GM21360 (cell line): ENCODE data around the gene HSPA14.
A peak's percentile ranks its signal among the peaks of the same experiment; 100 is the strongest.
"Not testable (repeated sequence)": the region's sequence is repeated elsewhere in the genome, so short reads cannot be mapped to it uniquely, and the experiment has no call there.

Source experiments
- ATAC-seq: cut with Tn5 transposase; IDR thresholded peaks from one replicate; pipeline ENCODE4 v1.9.1; 2021; ENCODE audit warnings: mild to moderate bottlenecking, moderate library complexity; ENCODE audit not compliant: unreplicated experiment

The HSPA14 gene, protein sequence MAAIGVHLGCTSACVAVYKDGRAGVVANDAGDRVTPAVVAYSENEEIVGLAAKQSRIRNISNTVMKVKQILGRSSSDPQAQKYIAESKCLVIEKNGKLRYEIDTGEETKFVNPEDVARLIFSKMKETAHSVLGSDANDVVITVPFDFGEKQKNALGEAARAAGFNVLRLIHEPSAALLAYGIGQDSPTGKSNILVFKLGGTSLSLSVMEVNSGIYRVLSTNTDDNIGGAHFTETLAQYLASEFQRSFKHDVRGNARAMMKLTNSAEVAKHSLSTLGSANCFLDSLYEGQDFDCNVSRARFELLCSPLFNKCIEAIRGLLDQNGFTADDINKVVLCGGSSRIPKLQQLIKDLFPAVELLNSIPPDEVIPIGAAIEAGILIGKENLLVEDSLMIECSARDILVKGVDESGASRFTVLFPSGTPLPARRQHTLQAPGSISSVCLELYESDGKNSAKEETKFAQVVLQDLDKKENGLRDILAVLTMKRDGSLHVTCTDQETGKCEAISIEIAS

DNA sequence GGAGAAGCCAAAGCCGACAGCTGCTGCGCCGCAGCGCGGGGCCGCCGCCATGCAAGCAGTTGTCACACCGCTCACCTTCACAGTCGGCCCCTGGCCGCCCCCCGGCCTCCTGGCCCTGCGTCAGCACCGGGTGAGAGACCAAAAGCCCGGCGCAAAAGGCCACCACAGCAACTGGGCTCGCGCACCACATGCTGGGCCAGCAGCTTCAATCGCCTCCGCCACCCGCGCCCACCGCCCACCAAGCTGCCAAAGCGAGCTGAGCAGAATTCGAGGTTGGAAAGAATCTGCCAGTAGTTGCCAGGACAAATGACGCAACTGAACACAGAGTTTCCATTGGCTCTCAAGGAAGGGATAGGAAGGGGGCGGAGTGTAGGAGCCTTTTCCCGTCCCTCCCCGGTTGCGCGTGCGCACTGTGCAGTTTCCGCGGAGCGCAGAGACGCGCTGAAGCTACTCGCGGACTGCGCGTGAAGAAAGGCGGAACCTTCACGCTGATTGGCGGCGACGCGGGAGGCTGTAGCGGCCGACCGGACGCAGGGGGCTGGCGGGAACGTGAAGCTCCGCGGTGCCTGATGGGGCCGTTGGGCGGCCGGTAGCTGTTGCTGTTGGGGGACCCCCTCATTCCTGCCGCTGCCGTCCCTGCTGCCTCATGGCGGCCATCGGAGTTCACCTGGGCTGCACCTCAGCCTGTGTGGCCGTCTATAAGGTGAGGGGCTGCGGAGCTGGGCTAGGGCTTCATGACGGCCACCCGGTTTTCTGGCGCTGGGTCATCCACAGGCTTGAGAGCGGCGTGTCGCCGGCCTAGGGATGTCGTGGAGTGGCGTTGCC lies at the start of gene HSPA14, which contains the start of the genes CDNF and MSANTD7:
TSS of gene HSPA14 (plus strand) at position 550 of the 825 bp plus-strand sequence. CDS start at position 647, 97 bp downstream.
TSS of gene CDNF (minus strand) at position 281 of the 825 bp plus-strand sequence. CDS start at position 190, 91 bp downstream.
TSS of gene MSANTD7 (plus strand) at position 550 of the 825 bp plus-strand sequence. CDS start 3,979 bp downstream, outside the sequence.
- ATAC-seq: peak; percentile 89

DNA sequence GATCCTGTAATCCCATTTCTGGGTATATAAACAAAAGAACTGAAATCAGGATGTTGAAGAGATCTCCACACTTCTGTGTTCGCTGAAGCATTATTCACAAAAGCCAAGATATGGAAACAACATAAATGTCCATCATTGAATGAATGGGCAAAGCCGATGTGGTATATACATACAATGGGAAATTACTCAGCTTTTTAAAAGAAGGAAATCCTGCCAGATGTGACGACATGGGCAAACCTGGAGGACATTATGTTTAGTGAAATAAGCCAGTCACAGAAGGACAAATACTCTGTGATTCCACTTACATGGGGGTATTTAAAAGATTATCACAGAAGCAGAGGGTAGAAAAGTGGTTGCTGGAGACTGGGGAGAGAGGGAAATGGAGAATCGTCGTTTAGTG lies 39.5 kb upstream of the HSPA14 start:
- no peak for ATAC-seq

DNA sequence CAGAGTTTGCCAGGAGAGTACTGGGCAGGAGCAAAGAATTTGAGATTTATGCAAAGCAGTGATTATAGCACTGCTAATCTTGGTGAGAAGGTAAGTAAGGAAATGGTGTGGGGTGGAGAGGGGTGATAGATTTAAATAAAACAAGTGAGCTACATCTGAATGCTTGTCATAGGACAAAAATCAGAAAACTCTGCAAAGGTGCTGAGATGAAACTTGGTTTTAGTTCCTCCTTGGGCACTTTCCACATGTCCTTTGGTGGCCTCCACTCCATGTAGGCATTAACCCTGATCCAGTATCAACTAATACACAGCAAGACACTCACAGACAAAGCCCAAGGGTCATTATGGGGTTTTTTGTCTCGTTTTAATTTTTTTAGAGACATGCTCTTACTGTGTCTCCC lies 37.7 kb upstream of the HSPA14 start:
- no peak for ATAC-seq

DNA sequence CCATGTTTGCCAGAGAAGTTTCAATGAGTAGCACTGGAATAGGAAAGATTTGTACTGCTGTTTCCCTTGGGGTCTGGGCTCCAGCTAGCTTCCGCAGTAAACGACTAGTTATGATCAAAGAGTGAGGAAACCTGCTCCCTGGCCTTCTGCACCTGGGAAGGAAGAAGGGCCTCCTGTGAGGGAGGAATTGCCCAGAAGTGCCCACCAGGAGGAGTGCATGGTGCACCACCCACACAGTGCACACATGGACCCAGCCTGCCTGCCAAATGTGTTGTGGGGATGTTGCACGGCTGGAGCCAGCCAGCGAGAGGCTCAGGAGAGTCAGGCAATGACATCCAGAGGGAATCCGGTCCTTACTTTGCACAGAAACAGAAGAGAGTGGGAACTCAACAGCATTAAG lies 36.4 kb upstream of the HSPA14 start:
- no peak for ATAC-seq

DNA sequence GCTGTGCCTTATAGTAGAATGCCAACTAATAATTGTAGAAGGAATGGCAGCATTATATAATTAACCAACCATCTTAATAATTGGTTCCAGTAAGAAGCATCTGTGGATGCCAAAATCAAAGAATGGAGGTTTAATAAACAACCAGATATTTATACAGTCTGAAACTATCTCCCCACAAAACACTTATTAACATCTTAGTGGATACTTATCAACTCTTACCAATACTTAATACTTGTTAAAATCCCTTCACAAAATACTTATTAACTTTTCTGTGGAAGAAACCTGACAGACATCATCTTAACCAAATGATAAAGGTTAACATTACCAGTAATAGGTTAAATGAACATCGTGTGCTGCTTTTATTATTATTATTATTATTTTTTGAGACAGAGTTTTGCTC lies 34.3 kb upstream of the HSPA14 start:
- ATAC-seq: no peak

DNA sequence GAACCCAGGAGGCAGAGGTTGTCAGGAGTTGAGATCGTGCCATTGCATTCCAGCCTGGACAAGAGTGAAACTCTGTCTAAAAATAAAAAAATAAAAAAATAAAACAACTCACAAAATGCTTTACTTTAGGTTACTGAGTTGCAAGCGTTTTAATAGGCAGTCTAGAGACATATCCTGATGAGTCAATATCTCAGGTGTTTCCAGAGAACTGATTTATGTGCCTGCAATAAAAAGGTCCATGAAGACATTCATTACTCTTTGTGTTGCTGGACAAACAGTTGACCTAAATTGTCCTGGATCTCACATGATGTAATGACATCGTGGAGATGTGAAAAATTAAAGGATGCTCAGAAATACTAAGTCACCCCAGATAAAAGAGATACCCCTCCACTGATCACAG lies 31.8 kb upstream of the HSPA14 start:
- ATAC-seq: no peak

DNA sequence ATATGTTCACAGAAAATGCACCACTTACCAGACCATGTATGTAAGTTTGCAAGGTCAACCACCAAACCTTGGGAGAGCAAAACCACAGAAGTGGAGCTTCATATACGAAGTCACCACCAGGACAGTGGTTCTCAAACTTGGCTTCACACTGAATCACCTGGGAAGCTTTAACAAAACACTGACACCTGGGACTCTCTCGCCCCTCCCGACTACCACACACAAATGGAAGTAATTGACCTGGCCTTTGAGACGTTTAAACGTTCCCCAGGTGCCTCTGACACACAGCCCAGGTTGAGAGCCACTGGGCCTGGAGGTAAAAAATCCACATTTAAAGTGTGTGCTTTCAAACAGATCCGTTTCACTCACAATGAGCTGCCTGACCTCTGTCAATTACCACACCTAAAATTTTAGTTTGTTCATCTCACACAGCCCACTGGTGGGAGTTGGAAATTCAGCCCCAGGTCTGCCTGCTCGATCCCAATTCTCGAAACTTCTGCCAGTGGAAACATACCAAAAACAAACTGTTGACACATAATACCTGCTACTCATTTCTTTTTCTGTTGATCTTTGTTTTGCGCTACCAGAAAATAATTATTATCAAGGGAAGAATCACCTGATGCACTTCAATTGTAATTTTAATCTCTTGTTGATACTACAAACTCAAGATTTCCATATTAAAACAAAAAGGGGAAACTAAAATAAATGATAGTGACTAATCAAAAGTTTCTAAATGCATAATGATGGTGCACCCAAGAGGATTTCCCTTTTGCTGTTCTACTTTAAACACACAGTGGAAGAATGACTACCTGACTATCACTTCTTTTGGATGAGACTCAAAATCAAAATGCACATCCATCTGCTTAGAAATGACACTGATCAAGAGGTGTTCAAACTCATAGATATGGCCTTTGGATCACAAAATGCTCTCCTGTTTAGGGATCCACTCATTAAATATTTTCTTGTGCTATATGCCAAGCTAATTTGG lies 26.8 kb upstream of the HSPA14 start:
- no peak for ATAC-seq

DNA sequence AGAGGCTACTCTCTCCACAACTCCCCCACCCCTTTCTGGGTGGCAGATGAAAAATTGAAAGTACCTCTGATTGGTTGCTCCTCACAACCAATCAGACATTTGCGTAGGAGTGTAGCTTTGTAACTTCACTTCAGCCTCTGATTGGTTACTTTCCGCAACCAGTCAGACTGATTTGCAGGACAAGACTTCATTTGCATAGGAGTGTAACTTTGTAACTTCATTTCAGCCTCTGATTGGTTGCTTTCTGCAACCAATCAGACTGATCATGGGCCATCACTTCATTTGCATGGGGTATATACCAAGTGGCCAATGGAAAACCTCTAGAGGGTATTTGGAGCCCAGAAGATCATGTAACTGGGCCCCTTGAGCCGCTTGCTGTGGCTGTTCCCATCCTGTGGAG lies 25.8 kb upstream of the HSPA14 start:
- ATAC-seq: no peak

DNA sequence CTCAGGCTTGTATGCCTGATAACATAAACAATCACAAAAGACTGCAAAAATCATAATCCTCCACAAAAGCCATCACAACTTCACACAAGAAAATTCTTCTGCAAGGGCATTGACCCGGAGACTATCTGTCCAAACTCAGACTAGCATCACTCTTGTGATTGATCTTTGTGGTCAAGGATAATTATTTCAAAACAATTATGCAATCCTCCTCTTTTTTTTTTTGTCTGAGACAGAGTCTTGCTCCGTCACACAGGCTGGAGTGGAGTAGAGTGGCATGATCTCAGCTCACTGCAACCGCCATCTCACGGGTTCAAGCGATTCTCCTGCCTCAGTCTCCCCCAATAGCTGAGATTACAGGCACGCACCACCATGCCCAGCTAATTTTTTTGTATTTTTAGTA lies 22.4 kb upstream of the HSPA14 start:
- no peak for ATAC-seq

DNA sequence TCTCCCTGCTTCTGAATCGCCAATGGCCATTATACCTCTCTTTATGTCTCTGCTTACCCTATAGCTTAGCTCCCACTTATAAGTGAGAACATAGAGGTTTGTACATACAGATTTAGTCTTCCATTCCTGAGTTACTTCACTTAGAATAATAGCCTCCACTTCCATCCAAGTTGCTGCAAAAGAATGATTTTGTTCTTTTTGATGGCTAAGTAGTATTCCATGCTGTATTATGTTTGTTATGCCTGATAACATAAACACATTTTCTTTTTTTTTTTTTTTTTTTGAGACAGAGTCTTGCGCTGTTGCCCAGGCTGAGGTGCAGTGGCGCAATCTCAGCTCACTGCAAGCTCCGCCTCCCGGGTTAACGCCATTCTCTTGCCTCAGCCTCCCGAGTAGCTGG lies 21.4 kb upstream of the HSPA14 start:
- ATAC-seq: not testable (repeated sequence)

DNA sequence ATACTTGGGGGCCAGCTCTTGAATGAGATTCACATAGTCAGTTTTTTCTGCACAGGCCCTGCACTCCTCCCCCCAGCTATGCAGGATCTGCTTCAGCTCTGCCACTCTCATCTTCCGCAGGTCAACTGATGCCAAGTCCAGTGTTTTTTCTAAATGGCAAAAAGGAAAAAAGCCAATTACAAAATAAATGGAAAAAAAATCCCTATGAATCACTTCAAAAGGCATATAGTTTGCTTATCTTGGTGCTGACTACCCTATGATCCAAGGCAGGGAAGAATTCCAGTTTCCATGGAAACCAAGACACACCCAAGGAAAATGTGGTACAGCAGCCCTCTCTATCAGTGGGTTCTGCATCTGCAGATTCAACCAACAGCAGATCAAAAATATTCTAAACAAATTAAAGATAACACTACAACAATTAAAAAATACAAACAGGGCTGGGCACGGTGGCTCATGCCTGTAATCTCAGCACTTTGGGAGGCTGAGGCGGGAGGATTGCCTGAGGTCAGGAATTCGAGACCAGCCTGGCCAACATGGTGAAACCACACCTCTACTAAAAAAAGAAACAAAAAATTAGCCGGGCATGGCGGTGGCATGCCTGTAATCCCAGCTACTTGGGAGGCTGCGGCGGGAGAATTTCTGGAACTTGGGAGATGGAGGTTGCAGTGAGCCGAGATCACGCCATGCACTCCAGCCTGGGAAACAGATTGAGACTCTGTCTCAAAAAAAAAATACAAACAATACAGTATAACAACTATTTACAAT lies 17.9 kb upstream of the HSPA14 start:
- no peak for ATAC-seq

DNA sequence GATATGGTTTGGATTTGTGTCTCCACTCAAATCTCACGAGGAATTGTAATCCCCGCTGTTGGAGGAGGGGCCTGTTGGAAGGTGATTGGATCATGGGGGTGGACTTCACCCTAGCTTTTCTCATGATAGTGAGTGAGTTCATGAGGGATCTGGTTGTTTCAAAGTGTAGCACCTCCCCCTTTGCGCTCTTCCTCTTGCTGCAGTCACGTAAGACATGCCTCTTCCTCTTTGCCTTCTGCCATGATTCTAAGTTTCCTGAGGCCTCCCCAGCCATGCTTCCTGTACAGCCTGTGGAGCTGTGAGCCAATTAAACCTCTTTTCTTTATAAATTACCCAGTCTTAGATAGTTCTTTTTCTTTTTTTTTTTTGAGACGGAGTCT lies 17.3 kb upstream of the HSPA14 start:
- no peak for ATAC-seq

DNA sequence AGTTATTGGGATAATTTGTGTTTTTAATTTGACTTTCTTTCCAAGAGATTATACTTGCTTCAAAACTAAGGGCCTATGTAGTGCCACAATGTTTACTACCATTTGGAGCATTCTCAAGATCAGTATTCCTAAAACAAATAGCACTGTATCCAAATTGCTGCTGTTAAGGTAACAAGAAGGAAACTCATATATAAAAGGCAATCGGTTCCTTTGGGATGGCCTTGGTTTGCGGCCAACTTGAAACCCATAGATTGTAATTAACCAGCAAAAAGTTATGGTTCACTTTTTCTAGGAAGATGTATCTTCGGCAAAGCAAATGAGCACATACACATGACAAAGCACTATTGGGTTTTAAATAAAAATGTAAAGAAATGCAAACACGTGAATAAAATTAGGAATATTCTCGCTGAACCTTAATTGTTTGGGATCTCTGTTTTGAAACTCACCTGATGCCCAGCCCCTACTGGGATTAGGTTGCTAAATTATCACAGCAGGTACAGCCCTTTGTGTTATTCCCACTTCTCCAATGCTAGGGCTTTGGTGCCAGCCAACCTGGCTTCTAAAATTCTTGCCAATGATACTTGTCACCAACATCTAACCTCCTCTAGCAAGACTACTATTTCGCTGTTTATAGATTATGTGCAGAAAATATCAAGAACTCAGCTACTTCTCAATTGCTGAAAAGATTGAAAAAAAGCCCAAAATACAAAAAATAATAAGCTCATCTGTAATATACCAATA lies 16.3 kb upstream of the HSPA14 start:
- no peak for ATAC-seq

DNA sequence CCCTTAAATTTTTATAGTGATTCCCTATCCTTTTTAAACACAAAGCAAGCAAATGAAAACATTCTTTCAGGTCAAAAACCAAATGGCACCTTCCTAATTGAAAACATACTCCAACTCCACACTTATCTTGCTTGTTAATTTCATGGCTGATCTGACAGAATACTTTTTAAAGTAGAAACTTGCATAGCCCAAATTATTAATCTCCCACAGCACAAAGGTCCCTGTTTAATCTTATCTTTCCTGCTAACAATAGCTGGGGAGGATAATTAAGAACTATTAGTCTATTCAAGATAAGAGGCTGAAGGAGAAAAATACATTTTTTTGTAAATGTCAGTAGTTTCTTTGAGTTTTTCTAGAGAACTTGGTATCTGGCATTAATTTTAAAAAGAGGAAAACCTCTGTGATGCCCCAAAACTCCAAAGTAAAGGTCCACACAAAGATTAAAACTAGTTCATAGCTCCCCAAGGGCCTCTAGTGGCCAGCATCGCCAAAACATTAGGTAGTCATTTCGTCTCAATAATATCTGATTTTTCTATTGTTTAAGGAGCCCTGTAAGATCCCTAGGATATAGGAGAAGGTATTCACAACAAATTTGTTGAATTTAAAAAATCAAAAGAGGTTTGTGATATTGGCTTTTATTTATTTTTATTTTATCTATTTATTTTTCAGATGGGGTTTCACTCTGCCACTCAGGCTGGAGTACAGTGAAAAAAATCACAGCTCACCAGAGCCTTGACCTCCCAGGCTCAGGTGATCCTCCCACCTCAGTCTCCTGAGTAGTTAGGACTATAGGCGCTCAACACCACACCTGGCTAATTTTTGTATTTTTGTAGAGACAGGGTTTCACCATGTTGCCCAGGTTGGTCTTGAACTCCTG lies 15.0 kb upstream of the HSPA14 start:
- no peak for ATAC-seq

DNA sequence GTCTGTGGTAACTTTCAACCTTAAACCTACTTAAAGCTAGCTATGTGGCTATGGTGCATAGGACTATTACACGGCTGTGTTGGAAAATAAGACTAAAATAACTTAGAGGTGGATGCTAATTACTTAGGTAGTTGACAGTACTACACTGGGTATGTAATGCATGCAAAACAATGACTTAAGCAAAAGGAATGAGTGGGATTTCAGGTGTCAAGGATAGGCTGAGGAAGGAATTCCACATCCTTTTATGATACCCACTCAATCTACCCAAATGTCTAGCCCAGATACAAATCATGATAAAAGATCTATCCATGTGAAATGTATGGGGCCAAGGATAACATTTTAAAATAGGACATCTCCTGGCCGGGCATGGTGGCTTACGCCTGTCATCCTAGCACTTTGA lies 14.1 kb upstream of the HSPA14 start:
- no peak for ATAC-seq

DNA sequence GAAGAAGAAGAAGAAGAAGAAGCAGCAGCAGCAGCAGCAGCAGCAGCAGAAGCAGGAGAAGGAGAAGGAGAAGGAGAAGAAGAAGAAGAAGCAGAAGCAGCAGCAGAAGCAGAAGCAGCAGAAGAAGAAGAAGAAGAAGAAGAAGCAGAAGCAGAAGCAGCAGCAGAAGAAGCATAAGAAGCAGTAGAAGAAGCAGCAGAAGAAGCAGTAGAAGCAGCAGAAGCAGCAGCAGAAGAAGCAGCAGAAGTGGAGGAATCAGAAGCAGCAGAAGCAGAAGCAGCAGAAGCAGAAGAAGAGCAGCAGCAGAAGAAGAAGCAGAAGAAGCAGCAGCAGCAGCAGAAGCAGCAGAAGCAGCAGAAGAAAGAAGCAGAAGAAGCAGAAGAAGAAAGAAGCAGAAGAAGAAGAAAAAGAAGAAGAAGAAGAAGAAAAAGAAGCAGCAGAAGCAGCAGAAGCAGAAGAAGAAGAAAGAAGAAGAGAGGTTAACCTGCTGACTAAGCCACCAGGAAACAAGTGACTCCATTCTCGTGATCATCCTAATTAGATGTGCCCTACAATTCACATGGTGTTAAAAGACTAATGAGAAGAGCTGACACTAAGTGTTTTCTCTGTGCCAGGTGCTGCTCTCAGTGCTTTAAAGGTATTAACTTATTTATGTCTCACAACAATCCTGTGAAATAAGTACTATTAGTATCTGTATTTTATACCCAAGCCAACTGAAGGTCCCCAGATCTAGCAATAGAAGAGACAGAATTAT lies 11.9 kb upstream of the HSPA14 start:
- no peak for ATAC-seq

DNA sequence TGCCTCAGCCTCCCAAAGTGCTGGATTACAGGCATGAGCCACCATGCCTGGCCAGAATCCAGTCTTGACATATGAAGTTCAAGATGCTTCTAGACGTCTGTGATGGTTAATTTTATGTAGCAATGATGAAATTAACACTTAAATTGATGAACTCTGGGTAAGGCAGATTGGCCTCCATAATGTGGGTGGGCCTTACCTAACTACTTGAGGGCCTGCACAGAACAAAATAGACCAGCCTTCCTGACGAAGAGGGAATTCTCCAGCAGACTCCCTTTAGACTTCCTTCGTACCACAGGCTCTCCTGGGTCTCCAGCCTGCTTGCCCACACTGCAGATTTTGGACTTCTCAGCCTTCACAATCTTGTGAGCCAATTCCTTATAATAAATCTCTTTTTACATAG lies 5.0 kb upstream of the HSPA14 start:
- no peak for ATAC-seq
